Activated naive CD8-positive, alpha-beta T cell treated with anti-CD3 and anti-CD28 coated beads, Interleukin-2, amount 50 U/mL, for 24 hours (primary cell): Measurements from ENCODE around the gene TOX2.
A peak's percentile ranks its signal among the peaks of the same experiment; 100 is the strongest.

Source experiments
- ATAC-seq: fragments of 150-1000 bp; cut with Tn5 transposase; one replicate; pipeline ENCODE4 v1.10.0; 2021
- DNase-seq: peaks from one replicate; pipeline ENCODE4 v3.0.0; 2021
- H3K27ac Mint-ChIP-seq: one replicate; pipeline ENCODE4 v1.8.0; 2021; ENCODE audit warnings: mild to moderate bottlenecking, mixed read lengths
- H3K27me3 Mint-ChIP-seq: one replicate; pipeline ENCODE4 v1.8.0; 2021; ENCODE audit warnings: mixed read lengths
- H3K36me3 Mint-ChIP-seq: one replicate; pipeline ENCODE4 v1.8.0; 2021; ENCODE audit warnings: low read depth, mixed read lengths
- H3K4me1 Mint-ChIP-seq: one replicate; pipeline ENCODE4 v1.8.0; 2021; ENCODE audit warnings: mixed read lengths
- H3K4me3 Mint-ChIP-seq: one replicate; pipeline ENCODE4 v1.8.0; 2021; ENCODE audit warnings: mild to moderate bottlenecking, moderate library complexity, mixed read lengths
- H3K9me3 Mint-ChIP-seq: one replicate; pipeline ENCODE4 v1.8.0; 2021; ENCODE audit warnings: mixed read lengths

The TOX2 gene

DNA sequence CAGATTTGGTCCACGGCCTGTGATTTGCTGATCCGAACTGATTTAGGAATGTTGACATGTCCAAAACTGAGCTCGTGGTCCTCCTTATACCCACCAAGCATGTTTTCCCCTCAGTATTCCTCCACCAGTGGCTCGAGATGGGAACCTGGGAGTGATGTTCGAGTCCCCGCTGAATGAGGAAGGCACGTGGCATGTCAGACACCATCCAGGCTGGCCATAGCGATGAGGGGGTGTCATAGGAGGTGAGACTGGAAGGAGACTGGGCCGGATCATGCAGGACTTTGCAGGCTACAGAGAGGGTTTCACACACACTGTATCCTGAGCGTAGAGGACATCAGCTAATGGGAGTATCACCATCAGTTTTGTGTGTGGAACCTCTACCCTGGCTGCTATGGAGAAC is 78.2 kb downstream of the TOX2 start:
- Mint-ChIP-seq H3K4me3 (no peak overlapping the region), H3K9me3 (peaks cover 11% of the 10 kb centered on the region), H3K27me3 (peaks cover 5% of the 10 kb centered on the region), H3K27ac (no peak overlapping the region), H3K4me1 (peaks cover 10% of the 10 kb centered on the region), H3K36me3 (no peaks in the 10 kb centered on the region)
- no peak for ATAC-seq
- DNase-seq: no peak

DNA sequence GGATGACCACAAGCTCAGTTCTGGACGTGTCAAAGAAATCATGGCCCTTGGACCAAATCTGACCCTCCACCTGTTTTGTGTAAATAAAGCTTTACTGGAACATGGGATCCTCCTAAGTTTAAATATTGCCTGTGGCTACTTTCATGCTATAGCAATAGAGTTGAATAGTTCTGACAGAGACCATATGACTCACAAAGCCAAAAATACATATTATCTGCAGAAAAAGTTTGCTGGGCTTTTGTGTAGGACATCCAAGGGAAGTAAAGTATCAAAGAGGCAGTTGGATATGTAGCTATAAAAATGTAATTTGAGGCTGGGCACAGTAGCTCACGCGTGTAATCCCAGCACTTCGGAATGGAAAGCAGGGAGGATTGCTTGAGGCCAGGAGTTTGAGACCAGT is 78.9 kb downstream of the TOX2 start:
- H3K4me3 Mint-ChIP-seq: no peak overlapping the region
- H3K4me1 Mint-ChIP-seq: peaks cover 4% of the 10 kb centered on the region
- H3K27ac Mint-ChIP-seq: no peak overlapping the region
- H3K36me3 Mint-ChIP-seq: no peaks in the 10 kb centered on the region
- no peak for ATAC-seq
- DNase-seq: no peak
- peaks cover 5% of the 10 kb centered on the region for H3K27me3 Mint-ChIP-seq
- H3K9me3 Mint-ChIP-seq: peaks cover 11% of the 10 kb centered on the region

DNA sequence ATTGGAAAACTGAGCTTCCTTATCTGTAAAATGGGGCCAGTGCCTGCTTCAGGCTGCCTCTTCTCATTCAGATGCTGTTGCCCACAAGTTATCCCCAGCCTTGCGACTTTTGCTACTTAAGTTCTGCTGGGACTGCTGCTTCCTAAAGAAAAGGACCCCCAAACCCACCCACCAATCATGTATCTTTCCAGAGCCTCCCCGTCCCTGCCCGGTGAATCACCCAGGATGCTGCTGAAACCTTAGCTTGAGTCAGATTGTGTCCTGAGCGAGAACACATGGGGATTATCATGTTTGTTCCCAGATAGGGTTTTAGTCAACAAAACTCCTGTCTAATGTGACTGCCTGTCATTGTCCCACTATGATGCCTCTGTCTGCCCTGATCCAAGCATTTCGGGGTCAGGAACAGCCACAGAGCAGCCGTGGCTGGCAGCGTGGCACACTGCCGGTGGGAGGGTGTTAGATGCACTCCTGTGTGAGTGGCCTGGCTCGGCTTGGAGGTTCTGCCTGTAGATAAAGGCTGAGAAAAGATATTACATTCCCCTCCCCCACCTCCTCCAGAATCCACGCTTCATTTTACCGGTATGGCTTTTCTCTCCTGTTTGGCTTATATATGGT is 79.9 kb downstream of the TOX2 start:
- ATAC-seq (no peak), DNase-seq (no peak)
- Mint-ChIP-seq H3K27ac (no peak overlapping the region), H3K9me3 (peaks cover 11% of the 10 kb centered on the region), H3K4me3 (no peak overlapping the region), H3K4me1 (no peaks in the 10 kb centered on the region), H3K27me3 (peaks cover 5% of the 10 kb centered on the region), H3K36me3 (no peaks in the 10 kb centered on the region)

DNA sequence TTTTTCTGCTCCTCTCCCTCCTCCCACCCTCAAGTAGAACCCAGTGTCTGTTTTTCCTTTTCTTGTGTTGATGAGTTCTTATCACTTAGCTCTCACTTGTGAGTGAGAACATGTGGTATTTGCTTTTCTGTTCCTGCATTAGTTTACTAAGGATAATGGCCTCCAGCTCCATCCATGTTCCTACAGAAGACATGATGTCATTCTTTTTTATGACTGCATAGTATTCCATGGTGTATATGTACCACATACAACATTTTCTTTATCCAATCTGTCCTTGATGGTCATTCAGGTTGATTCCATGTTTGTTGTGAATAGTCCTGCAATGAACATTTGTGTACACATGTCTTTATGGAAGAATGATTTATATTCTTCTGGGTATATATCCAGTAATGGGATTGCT is 81.0 kb downstream of the TOX2 start:
- Mint-ChIP-seq H3K9me3 (peaks cover 6% of the 10 kb centered on the region), H3K27ac (no peak overlapping the region), H3K4me3 (no peak overlapping the region), H3K4me1 (no peaks in the 10 kb centered on the region), H3K36me3 (no peaks in the 10 kb centered on the region), H3K27me3 (peaks cover 8% of the 10 kb centered on the region)
- DNase-seq: no peak
- no peak for ATAC-seq

DNA sequence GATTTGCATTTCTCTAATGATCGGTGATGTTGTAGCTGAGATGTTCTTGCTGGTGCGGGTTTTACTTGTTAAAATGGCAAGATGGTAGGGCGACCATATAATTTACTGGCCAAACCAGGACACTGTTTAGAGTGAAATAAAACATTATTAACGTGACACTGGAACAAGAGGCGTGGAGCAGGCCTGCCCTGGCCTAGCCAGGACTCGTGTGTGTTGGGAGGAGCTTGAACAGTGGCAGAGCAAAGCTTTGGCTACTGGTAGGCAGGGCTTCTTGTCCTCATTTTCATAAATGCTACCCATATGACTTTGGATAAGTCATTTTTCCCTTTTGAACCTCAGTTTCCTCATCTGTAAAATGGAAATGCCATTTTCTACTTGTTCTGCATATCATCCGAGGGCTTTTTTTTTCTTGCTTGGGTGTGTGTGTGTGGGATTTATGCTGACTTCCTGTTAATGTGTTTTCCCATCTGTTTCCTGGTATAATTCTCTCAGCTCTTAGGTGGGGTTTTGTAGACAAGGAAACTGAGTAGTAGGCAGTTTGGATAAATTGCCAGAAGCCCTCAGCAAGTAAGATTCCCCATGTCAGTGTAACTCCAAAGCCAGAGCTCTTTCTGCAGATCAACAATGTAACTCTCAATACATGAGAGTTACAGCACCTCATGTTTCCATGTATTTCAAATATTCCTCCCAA is 81.7 kb downstream of the TOX2 start:
- Mint-ChIP-seq H3K27ac (no peak overlapping the region), H3K9me3 (peaks cover 6% of the 10 kb centered on the region), H3K4me1 (peaks cover under 1% of the 10 kb centered on the region), H3K27me3 (peaks cover 8% of the 10 kb centered on the region), H3K36me3 (no peaks in the 10 kb centered on the region), H3K4me3 (no peak overlapping the region)
- no peak for ATAC-seq
- DNase-seq: no peak

DNA sequence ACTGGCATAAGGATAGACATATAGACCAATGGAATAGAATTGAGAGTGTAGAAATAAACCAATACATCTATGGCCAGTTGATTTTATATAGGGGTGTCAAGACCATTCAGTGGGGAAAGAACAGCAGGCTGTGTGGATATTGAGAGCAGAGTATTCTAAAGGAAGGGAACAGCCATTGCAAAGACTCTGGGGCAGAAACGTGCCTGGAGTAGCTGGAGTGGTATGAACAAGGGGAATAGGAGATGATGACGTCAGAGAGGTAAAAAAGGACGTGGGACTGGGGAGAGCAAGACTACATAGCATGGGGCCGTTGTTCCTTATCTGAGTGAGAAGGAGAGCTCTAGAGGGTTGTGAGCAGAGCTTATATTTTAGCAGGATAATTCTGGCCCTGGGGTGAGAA is 85.2 kb downstream of the TOX2 start:
- no peak for ATAC-seq
- no peak for DNase-seq
- Mint-ChIP-seq H3K4me3 (no peak overlapping the region), H3K27me3 (peaks cover 16% of the 10 kb centered on the region), H3K9me3 (peaks cover 6% of the 10 kb centered on the region), H3K36me3 (no peaks in the 10 kb centered on the region), H3K27ac (no peak overlapping the region), H3K4me1 (peaks cover 14% of the 10 kb centered on the region)

DNA sequence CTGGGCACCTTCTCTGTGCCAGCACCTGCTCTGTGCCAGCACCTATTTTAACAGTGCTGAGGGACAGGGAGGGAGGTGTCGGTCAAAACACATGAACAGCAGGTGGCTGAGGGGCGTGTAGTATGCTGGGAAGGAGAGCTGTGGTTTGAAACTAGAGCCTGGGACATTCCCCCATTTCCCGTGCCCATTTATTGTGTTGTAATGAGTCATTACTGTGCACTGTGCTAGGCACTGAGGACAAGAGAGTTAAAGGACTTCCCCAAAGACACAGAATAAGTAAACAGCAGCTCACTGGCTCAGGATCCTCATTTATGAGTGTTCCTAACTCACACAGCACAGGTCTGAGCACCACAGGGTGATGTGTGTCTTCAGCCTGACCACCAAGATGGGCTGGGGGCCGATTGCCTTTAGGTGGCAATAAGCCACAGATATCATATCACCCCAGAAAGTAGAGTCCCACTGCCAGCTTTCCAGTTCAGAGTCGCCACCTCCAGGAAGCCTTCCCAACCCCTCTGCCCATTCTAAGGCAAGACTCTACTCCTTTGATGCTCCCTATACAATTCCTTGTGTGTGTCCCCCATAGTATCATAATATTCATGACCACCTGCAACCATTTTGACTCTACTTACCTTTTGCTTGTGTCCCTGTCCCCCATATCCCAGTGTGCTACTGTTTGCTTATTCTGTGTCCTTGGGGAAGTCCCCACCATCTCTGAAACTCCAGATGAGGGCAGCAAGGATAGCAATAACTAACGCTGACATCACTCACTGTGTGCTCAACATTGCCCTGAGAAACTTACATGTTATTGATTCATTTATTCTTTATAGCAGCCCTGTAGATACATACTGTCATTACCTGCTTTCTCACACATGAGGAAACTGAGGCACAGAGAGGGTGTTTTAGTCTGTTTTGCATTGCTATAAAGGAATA is 87.3 kb downstream of the TOX2 start:
- H3K27me3 Mint-ChIP-seq: peaks cover 16% of the 10 kb centered on the region
- no peak for DNase-seq
- ATAC-seq: peak; percentile 71
- no peak overlapping the region for H3K27ac Mint-ChIP-seq
- peaks cover 2% of the 10 kb centered on the region for H3K9me3 Mint-ChIP-seq
- H3K36me3 Mint-ChIP-seq: no peaks in the 10 kb centered on the region
- H3K4me3 Mint-ChIP-seq: no peak overlapping the region
- H3K4me1 Mint-ChIP-seq: peaks cover 14% of the 10 kb centered on the region

DNA sequence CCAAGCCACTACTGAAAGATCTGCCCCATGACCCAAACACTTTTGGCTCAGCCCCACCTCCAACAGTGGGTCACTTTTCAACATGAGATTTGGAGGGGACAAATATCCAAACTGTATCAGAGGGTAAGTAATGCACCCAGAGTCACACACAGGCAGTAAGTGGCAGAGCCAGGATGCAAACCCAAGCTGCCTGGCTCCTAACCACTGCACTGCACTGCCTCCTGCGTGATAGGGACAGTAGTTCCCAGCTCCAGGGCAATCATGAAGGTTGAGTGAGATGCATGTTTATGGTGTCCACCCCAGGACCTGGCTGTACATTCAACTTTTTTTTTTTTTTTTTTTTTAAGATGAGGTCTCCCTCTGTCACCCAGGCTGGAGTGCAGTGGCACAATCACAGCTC is 88.2 kb downstream of the TOX2 start:
- no peak overlapping the region for H3K27ac Mint-ChIP-seq
- H3K9me3 Mint-ChIP-seq: no peaks in the 10 kb centered on the region
- H3K4me3 Mint-ChIP-seq: no peak overlapping the region
- peaks cover 14% of the 10 kb centered on the region for H3K27me3 Mint-ChIP-seq
- H3K4me1 Mint-ChIP-seq: peaks cover 14% of the 10 kb centered on the region
- no peak for ATAC-seq
- no peak for DNase-seq
- no peaks in the 10 kb centered on the region for H3K36me3 Mint-ChIP-seq

DNA sequence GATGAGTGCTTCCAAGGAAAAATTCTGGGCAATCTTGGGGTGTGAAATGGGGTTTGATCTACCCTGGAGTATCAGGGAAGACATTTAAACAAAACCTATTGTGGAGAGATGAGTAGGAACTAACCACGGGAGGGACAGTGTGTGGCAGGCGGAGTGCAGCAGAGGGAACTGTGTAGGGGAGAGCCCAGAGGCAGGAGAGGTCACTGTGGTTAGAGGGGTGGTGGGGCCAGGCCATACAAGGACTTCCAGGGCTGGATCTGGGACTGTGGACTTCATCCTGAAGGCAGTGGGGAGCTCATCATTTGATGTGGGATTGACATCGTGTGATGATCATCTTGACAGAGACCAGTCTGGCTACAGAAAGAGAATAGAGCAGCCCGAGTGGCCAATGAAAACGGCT is 89.0 kb downstream of the TOX2 start:
- Mint-ChIP-seq H3K4me3 (no peak overlapping the region), H3K27me3 (peaks cover 14% of the 10 kb centered on the region), H3K4me1 (peaks cover 14% of the 10 kb centered on the region), H3K9me3 (no peaks in the 10 kb centered on the region), H3K27ac (no peak overlapping the region), H3K36me3 (no peaks in the 10 kb centered on the region)
- DNase-seq: no peak
- no peak for ATAC-seq

DNA sequence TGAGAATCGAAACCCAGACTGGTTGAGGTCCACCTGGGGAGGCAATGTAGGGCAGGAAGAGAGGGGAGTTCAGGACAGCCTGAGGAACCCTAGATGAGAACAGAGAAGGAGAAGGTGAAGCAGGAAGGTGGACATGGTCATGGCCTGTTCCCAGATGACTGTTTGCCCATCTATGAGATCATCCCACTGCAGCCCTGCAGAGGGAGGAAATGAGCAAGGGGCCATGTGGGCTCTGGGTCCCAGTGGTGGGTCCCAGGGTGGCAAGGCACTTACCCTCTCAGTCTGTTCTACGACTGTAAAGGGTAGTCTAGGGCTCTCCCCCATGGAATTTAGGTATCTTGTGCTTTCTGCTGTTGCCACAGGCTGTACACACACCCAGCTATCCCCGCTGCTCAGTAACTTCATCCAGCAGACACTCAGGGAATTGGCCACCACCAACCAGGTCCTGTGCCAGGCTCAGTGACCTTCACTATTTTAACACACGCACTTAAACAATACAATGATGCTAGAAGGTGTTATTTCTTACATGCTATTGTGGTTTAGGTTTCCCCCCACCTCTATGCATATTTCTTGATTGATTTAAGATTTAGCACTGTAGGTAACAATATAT is 89.8 kb downstream of the TOX2 start:
- Mint-ChIP-seq H3K4me1 (peaks cover 14% of the 10 kb centered on the region), H3K27ac (no peak overlapping the region), H3K4me3 (no peak overlapping the region), H3K27me3 (peaks cover 14% of the 10 kb centered on the region), H3K9me3 (no peaks in the 10 kb centered on the region), H3K36me3 (no peaks in the 10 kb centered on the region)
- ATAC-seq (no peak), DNase-seq (no peak)

DNA sequence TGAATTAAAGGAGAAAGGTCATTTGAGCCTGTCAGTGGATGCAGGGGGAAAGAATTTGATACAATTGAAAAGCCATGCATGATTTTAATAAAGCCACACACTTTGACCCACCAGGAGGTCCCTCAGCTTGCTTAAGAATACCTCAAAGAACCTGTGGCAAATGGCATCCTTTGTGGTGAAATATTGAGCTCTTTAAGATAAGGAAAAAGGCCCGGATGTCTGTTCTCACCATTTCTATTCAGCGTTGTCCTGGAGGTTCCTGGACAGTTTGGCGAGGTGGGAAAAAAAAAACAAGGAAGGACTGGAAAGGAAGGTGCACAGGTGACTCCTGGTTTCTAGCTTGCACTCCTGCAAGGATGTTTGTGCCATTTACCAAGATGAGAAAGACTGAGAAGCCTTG is 91.0 kb downstream of the TOX2 start:
- Mint-ChIP-seq H3K27me3 (peaks cover 11% of the 10 kb centered on the region), H3K4me1 (peaks cover 16% of the 10 kb centered on the region), H3K27ac (no peak overlapping the region), H3K4me3 (no peak overlapping the region), H3K36me3 (no peaks in the 10 kb centered on the region), H3K9me3 (no peaks in the 10 kb centered on the region)
- no peak for DNase-seq
- ATAC-seq: no peak

DNA sequence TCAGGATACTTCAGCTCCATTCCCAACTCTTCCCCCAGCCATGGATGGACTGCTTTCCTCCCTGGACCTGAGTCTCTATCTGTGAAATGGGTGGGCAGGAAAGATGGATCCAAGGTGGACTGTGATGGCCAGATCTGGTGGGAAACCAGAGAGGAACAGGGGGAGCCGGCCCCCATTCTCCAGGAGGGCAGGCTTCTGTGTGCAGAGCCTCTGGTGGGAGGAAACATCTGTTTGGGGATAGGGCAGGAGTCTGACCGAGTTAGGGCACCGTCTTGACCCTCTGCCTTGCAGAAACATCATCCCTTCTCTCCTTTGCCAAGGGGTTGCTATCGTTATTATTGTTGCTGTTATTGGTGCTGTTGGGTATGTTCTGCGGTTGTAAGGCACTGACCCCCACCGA is 91.5 kb downstream of the TOX2 start:
- Mint-ChIP-seq H3K36me3 (no peaks in the 10 kb centered on the region), H3K4me1 (peaks cover 19% of the 10 kb centered on the region), H3K27me3 (peaks cover 14% of the 10 kb centered on the region), H3K9me3 (no peaks in the 10 kb centered on the region), H3K27ac (no peak overlapping the region), H3K4me3 (no peak overlapping the region)
- ATAC-seq: no peak
- no peak for DNase-seq

DNA sequence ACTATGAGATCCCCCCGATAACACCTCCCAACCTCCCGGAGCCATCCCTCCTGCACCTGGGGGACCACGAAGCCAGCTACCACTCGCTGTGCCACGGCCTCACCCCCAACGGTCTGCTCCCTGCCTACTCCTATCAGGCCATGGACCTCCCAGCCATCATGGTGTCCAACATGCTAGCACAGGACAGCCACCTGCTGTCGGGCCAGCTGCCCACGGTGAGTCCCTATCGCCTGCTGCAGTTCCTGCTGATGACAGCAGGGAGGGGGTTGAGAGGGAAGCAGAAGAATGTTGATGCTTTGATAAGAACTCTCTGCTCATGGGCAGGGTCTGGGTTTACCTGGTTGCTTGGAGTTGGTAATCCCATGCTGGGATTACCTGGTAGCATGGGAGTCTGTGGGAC is 91.9 kb downstream of the TOX2 start:
- peaks cover 14% of the 10 kb centered on the region for H3K27me3 Mint-ChIP-seq
- H3K4me3 Mint-ChIP-seq: no peak overlapping the region
- H3K27ac Mint-ChIP-seq: no peak overlapping the region
- H3K36me3 Mint-ChIP-seq: no peaks in the 10 kb centered on the region
- no peaks in the 10 kb centered on the region for H3K9me3 Mint-ChIP-seq
- DNase-seq: no peak
- ATAC-seq: no peak
- peaks cover 22% of the 10 kb centered on the region for H3K4me1 Mint-ChIP-seq

DNA sequence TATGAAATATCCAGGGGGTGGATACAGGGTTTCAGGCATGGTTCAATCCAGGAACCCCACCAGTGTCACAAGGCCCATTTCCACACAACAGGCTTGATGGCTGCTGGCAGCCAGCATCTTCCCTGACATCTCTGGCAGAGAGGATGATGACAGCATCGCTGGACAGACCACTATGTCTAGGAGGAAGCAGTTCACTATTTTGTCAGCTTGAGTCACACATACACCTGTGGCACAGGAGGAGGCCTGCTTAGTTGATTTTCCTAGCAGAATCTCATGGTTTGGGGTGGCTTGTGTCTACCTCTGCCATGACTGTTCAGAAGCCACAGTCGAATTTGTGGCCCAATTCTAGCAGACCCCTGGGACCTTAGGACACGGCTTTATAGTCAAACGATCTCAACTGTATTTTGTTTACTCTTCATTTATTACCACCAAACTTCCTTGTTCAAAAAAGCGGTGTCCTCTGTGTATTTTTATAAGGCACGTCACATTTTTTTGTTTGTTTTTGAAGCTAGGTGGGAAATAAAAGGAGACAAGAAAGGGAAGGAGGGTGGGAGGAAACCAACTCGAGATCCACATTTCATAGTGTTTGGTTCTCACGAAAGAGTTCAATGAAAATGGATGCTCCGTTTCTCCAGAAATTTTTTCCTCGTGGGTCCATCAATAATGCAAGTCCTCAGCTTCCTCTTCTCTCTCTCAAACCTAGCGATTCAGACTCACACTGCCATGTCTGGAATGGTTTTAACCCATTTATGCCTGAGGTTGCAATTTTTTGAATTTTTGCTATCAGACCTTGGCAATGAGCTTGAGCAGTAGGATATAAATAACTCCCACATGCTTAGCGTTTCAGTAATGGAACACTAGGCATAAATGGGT is 94.4 kb downstream of the TOX2 start:
- DNase-seq: no peak
- H3K27me3 Mint-ChIP-seq: peaks cover 7% of the 10 kb centered on the region
- H3K4me3 Mint-ChIP-seq: no peak overlapping the region
- no peak for ATAC-seq
- H3K4me1 Mint-ChIP-seq: peaks cover 15% of the 10 kb centered on the region
- H3K27ac Mint-ChIP-seq: no peak overlapping the region
- H3K9me3 Mint-ChIP-seq: no peaks in the 10 kb centered on the region
- no peaks in the 10 kb centered on the region for H3K36me3 Mint-ChIP-seq
